GM12878 (cell line): ENCODE measurements around the gene MRAP2. TPM values are rescaled to one million over a fixed set of nuclear protein-coding genes. Genes with fewer than 3 reads are reported as not detected.

ENCODE experiments used
- ATAC-seq: fragments of 200-7000 bp; cut with Tn5 transposase; 3 replicates; pipeline ENCODE4 v1.9.1; 2020; ENCODE audit warnings: mild to moderate bottlenecking, moderate library complexity
- BruUV-seq: library from RNA; stranded (reverse); fragments of 400-500 nt; replicated peaks from 2 replicates; lab custom pipeline; 2021; lab: Mats Ljungman, UMichigan
- CTCF ChIA-PET: fragments of 300-600 bp; sonication (Branson Sonifier 250); formaldehyde crosslinking; extraction: SDS; loops from one replicate; lab custom pipeline; 2021; ENCODE audit warnings: inconsistent platforms; lab: Yijun Ruan, JAX
- POLR2A ChIA-PET: fragments of 350-600 bp; formaldehyde crosslinking; extraction: SDS; loops from one replicate; lab custom pipeline; 2021; ENCODE audit warnings: inconsistent platforms; lab: Charles Lee
- RAD21 ChIA-PET: fragments of 300-600 bp; sonication (Branson Sonifier 250); formaldehyde crosslinking; loops from one replicate; lab custom pipeline; 2023; ENCODE audit warnings: antibody characterized with exemption; ENCODE audit not compliant: unreplicated experiment; lab: Charles Lee
- SMC1A ChIA-PET: fragments of 300-600 bp; sonication (Branson Sonifier 250); formaldehyde crosslinking; loops from one replicate; lab custom pipeline; 2023; ENCODE audit not compliant: unreplicated experiment, uncharacterized antibody; lab: Charles Lee
- DNase-seq: peaks from one replicate; pipeline ENCODE4 v3.0.0-alpha.2; 2011; ENCODE audit warnings: low read depth, low spot score
- FAIRE-seq: peaks from 3 replicates; lab custom pipeline; 2011; peaks lifted over from hg19 to GRCh38; lab: Jason Lieb, UNC
- H2AFZ ChIP-seq: 2 replicates; pipeline ENCODE4 v1.6.0; 2011; ENCODE audit warnings: low read depth, low read length, control low read depth; ENCODE audit not compliant: control insufficient read depth
- H3K27ac ChIP-seq: 2 replicates; pipeline ENCODE4 v1.5.1; 2011; ENCODE audit warnings: control low read depth; ENCODE audit not compliant: control insufficient read depth, insufficient read depth
- H3K27me3 ChIP-seq, 2 experiments: replicated peaks in 1 of 2; 2 replicates each; pipeline versions ENCODE4 v1.6.0 to v1.6.1; 2011; ENCODE audit warnings: low read length in 1 of 2; ENCODE audit not compliant: control insufficient read depth in 2 of 2, insufficient read depth in 2 of 2
- H3K36me3 ChIP-seq, 2 experiments: 2 replicates each; pipeline ENCODE4 v1.5.1; 2011; ENCODE audit warnings: low read length in 1 of 2; ENCODE audit not compliant: control insufficient read depth in 2 of 2, insufficient read depth in 2 of 2
- H3K4me1 ChIP-seq: 2 replicates; pipeline ENCODE4 v1.6.1; 2011; ENCODE audit warnings: mild to moderate bottlenecking, low read length, moderate library complexity, mixed read lengths; ENCODE audit not compliant: control insufficient read depth, insufficient read depth
- H3K4me2 ChIP-seq: 2 replicates; pipeline ENCODE4 v1.6.0; 2011; ENCODE audit warnings: control low read depth; ENCODE audit not compliant: control insufficient read depth, insufficient read depth
- H3K4me3 ChIP-seq: fragments of 200-600 bp; sonication (generic); 2 replicates; pipeline ENCODE4 v1.5.1; 2016
- H3K79me2 ChIP-seq: 2 replicates; pipeline ENCODE4 v1.6.0; 2011; ENCODE audit warnings: low read length; ENCODE audit not compliant: control insufficient read depth, insufficient read depth
- H3K9ac ChIP-seq: 2 replicates; pipeline ENCODE4 v1.8.0; 2011; ENCODE audit warnings: low read length, control low read depth, mixed read lengths; ENCODE audit not compliant: control insufficient read depth, insufficient read depth
- H3K9me3 ChIP-seq: replicated peaks from 3 replicates; pipeline ENCODE4 v1.5.1; 2011; ENCODE audit warnings: mild to moderate bottlenecking, low read length; ENCODE audit not compliant: control insufficient read depth, insufficient read depth
- H4K20me1 ChIP-seq: 2 replicates; pipeline ENCODE4 v1.6.0; 2011; ENCODE audit not compliant: control insufficient read depth, insufficient read depth
- DPF2 ChIP-seq: fragments of 450-650 bp; IDR thresholded peaks from 2 replicates; pipeline ENCODE4 v1.6.1; 2017; ENCODE audit warnings: mild to moderate bottlenecking
- E2F4 ChIP-seq: IDR thresholded peaks from 2 replicates; pipeline ENCODE4 v1.6.1; 2012; ENCODE audit warnings: low read depth, low read length, improper control_type of control experiment
- EZH2 ChIP-seq: IDR thresholded peaks from 2 replicates; pipeline ENCODE4 v1.6.1; 2012; ENCODE audit warnings: low read depth, mild to moderate bottlenecking, control low read depth, inconsistent platforms, low read length, borderline replicate concordance; ENCODE audit not compliant: control insufficient read depth
- FOXM1 ChIP-seq: IDR thresholded peaks from 2 replicates; pipeline ENCODE4 v1.6.1; 2012; ENCODE audit warnings: low read depth, mild to moderate bottlenecking, inconsistent platforms, low read length, moderate library complexity
- HDAC6 ChIP-seq: fragments of 200-600 bp; sonication (generic); IDR thresholded peaks from one replicate; pipeline ENCODE4 v1.8.0; 2017; ENCODE audit warnings: antibody characterized with exemption; ENCODE audit not compliant: unreplicated experiment
- KDM1A ChIP-seq: fragments of 200-600 bp; sonication (generic); IDR thresholded peaks from 2 replicates; pipeline ENCODE4 v1.6.1; 2016; ENCODE audit warnings: borderline replicate concordance
- PAX8 ChIP-seq: fragments of 450-650 bp; IDR thresholded peaks from 2 replicates; pipeline ENCODE4 v1.6.1; 2017; ENCODE audit warnings: mild to moderate bottlenecking, moderate library complexity
- RELA ChIP-seq: fragments of 450-650 bp; IDR thresholded peaks from 2 replicates; pipeline ENCODE4 v1.8.0; 2014; ENCODE audit warnings: borderline replicate concordance; ENCODE audit not compliant: partially characterized antibody
- SMAD1 ChIP-seq: fragments of 450-650 bp; IDR thresholded peaks from 2 replicates; pipeline ENCODE4 v1.6.1; 2018; ENCODE audit warnings: mild to moderate bottlenecking, low read depth; ENCODE audit not compliant: partially characterized antibody
- STAT3 ChIP-seq: IDR thresholded peaks from 2 replicates; pipeline ENCODE4 v1.6.1; 2011; ENCODE audit warnings: low read depth, low read length, improper control_type of control experiment
- TAF1 ChIP-seq: IDR thresholded peaks from 2 replicates; pipeline ENCODE4 v1.6.1; 2011; ENCODE audit warnings: mild to moderate bottlenecking, low read depth, low read length, borderline replicate concordance
- ZNF274 ChIP-seq: IDR thresholded peaks from one replicate; pipeline ENCODE4 v1.8.0; 2011; ENCODE audit not compliant: insufficient read length, insufficient read depth
- WGBS: methylation state at CpG from one replicate; pipeline ENCODE4 v1.1.6; 2016; ENCODE audit warnings: low lambda C conversion rate; ENCODE audit not compliant: insufficient replicate concordance, insufficient coverage; ENCODE audit errors: missing lambda C conversion rate; 5-methylcytosine and 5-hydroxymethylcytosine counted together
- in situ Hi-C: fragments of 300-500 bp; cut with MboI; formaldehyde crosslinking; loops from 9 replicates; pipeline ENCODE4 v1.14.3; 2018; ENCODE audit warnings: mixed read lengths
- intact Hi-C: fragments of 100-400 bp; cut with micrococcal nuclease; formaldehyde crosslinking; loops from one replicate; pipeline ENCODE4 v1.14.2; 2022; ENCODE audit not compliant: unreplicated experiment
- polyA plus RNA-seq, 11 experiments: library from polyadenylated mRNA; depleted of rRNA in 4 of 11; unstranded in 6 of 11; stranded (reverse) in 5 of 11; fragments of >200 nt; fragmentation: Nextera tagmentation in 4 of 11; fragmentation: Illumina TruSeq in 1 of 11; extraction: Ambion mirVana in 4 of 11; extraction: Trizol in 1 of 11; gene quantifications; 1 replicate in 1 of 11; 2 replicates in 10 of 11; pipeline versions ENCODE4 v1.2.1 to v1.2.3, GENCODE V29; 2011 to 2016; ENCODE audit warnings: inconsistent platforms in 2 of 11, missing spikeins in 2 of 11, low read depth in 1 of 11
- total RNA-seq, 4 experiments: library from RNA; depleted of rRNA in 3 of 4; stranded (reverse); fragments of >200 nt in 3 of 4; fragmentation: Illumina TruSeq in 1 of 4; extraction: Trizol in 1 of 4; gene quantifications; 2 replicates each; pipeline versions ENCODE4 v1.2.1 to v1.2.3, GENCODE V29; 2013 to 2021

The MRAP2 gene
- total and polyA plus RNA-seq, 10 of the 15 experiments (the other 5 are each of a cell fraction or from before 2014, with no cell fraction given): not detected

- in situ Hi-C loops: no loop called here
- TF ChIP-seq EZH2 (no peak), KDM1A (no peak), FOXM1 (no peak), HDAC6 (no peak), DPF2 (no peak), RELA (no peak), E2F4 (no peak), ZNF274 (no peak), PAX8 (no peak), SMAD1 (no peak), STAT3 (no peak), TAF1 (no peak)
- Histone ChIP-seq H3K9ac (no peak overlapping the region), H4K20me1 (no peaks in the 10 kb centered on the region), H3K27ac (no peak overlapping the region), H3K9me3 (no peaks in the 10 kb centered on the region), H3K4me2 (no peak overlapping the region), H3K79me2 (no peaks in the 10 kb centered on the region), H3K4me1 (no peaks in the 10 kb centered on the region), H3K36me3 (no peaks in the 10 kb centered on the region), H2AFZ (no peak overlapping the region), H3K4me3 (no peak overlapping the region), H3K27me3 (no peaks in the 10 kb centered on the region)
- no peak for ATAC-seq
- 22% methylated on average over 7 of the region's 7 CpGs for WGBS
- DNase-seq: no peak
- BruUV-seq: no TSS peak
- RAD21 ChIA-PET: no interaction called here
- FAIRE-seq: no peak
- intact Hi-C loops: no loop called here
- CTCF ChIA-PET: no interaction called here
- POLR2A ChIA-PET: no interaction called here
- SMC1A ChIA-PET: no interaction called here
Observed at GRCh38 chr6:84052204-84052882, 18.8 kb downstream of the MRAP2 start.
